HG03097 (cell line): ENCODE measurements around the gene ABO.
"Not testable (repeated sequence)": the region's sequence is repeated elsewhere in the genome, so short reads cannot be mapped to it uniquely, and the experiment has no call there.

ENCODE experiments used
- ATAC-seq: cut with Tn5 transposase; IDR thresholded peaks from one replicate; pipeline ENCODE4 v1.9.1; 2021; ENCODE audit not compliant: unreplicated experiment, low FRiP score

Gene ABO

GRCh38 chr9:133228474-133229193 lies 46.4 kb downstream of the ABO start:
- ATAC-seq, result not testable (repeated sequence)

GRCh38 chr9:133227996-133228395 lies 47.0 kb downstream of the ABO start:
- not testable (repeated sequence) for ATAC-seq

- ATAC-seq, result no peak
Measured at GRCh38 chr9:133227242-133227860, 47.6 kb downstream of the ABO start.

DNA sequence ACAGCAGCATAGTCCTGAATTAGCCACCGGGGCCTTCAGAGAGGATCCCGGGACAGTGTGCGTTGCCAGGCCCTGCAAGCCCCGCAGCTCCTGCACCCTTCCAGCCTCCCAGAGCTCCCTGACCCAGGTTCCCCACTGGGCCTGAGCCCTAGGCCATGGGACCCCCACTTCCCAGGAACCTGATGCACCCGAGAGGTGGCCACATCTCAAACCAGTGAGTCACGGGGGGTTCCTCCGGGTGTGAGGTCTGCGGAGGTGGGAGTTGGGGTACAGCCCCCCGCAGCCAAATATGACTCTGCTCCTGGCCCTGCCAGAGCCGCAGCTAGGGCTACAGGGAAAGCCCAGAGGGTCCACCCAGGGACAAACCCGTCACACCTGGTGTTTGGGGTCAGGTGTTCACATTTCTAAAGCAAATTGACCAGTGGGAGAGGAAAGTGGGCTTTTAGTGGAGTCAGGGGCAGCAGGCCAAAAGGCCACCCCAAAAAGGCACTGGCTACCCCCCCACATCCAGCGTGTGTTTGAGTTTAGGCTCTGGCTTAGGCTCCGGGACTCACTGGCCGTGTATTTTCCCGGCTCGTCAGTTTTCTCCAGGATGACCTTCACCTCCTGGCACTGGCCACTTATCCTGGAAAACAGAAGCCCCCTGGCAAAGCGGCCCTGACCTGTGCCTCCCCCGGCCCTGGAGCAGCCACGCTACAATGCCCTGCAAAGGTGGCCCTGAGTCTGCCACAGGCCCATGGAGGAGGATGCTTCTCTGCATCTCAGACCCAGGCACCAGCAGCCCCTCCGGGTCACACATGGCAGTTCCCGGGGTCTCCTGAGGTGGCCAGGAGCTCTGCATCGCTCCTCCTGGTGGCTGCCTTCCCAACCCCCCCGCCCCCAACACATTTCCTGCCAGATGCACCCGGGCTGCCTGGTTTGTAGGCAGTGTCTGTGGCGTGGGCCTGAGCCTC lies 48.5 kb downstream of the ABO start:
- ATAC-seq, result no peak

DNA sequence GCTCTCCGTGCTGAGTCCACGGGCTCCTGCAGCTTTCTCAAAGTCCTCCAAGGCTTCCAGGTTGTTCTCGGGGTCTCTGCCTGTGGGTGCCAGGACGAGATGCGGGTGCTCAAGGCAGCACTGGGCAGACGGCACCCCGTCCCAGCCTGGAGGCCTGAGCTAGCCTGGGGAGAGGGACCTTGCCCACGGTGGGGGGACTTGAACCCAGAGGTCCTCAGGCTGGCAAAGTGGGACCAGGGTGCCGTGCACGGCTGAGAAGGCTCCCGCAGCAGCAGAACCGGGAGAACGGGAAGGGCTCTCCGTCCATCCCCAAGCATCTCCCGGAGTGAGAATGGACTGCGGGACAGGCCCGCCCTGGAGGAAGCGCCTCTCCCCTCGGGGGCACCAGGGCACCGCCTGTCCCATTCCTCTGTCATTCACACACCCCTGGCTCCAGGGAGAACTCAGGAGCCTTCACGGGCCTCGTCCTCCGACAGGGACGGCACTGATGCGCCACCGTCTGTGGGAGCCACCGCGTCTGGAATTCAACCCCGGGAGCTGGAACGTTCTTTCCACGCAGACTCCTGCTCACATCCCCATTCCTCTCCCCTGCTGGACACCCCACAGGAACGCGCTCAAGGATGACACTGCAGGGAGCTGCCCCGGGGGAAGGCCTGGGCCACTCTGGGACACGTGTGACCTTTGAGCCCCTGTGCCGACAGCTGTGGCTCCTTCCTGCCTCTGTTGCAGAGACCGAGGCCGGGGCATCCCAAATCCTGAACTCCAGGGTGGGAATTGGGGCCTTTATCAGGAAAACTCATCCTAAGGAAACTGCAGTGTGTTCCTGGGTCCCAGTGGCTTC lies 49.6 kb downstream of the ABO start:
- no peak for ATAC-seq

- ATAC-seq, result no peak
Measured at GRCh38 chr9:133224762-133225161, 50.2 kb downstream of the ABO start.

- ATAC-seq, result not testable (repeated sequence)
Measured at GRCh38 chr9:133223159-133223756, 51.7 kb downstream of the ABO start.

- ATAC-seq, result not testable (repeated sequence)
Measured at GRCh38 chr9:133221994-133222393, 53.0 kb downstream of the ABO start.

GRCh38 chr9:133221177-133221809 lies 53.7 kb downstream of the ABO start:
- ATAC-seq, result no peak

GRCh38 chr9:133218049-133218975 lies 56.7 kb downstream of the ABO start:
- ATAC-seq, result not testable (repeated sequence)

- ATAC-seq, result not testable (repeated sequence)
Measured at GRCh38 chr9:133217333-133217988, 57.5 kb downstream of the ABO start.

- not testable (repeated sequence) for ATAC-seq
Measured at GRCh38 chr9:133214276-133214675, 60.7 kb downstream of the ABO start.

DNA sequence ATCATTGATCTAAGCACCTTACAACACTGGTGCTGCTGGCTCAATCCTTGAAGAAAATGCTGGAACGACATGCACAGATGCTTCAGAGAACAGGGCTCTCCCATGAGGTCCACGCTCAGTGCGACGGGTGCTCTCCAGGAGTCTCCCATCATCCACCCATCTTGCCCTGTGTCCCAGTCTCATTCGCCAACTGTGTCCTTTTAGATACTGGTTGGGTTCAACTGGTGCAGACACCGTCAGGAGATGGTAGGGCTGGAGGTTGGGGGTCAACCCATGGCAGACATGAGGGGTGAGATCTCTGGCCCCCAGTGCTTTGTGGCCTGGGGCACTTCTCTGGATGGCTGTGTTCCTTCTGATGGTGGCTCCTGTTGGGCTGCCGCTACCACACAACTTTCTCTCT lies 64.4 kb downstream of the ABO start:
- no peak for ATAC-seq

GRCh38 chr9:133210202-133210532 lies 64.8 kb downstream of the ABO start:
- ATAC-seq, result no peak

DNA sequence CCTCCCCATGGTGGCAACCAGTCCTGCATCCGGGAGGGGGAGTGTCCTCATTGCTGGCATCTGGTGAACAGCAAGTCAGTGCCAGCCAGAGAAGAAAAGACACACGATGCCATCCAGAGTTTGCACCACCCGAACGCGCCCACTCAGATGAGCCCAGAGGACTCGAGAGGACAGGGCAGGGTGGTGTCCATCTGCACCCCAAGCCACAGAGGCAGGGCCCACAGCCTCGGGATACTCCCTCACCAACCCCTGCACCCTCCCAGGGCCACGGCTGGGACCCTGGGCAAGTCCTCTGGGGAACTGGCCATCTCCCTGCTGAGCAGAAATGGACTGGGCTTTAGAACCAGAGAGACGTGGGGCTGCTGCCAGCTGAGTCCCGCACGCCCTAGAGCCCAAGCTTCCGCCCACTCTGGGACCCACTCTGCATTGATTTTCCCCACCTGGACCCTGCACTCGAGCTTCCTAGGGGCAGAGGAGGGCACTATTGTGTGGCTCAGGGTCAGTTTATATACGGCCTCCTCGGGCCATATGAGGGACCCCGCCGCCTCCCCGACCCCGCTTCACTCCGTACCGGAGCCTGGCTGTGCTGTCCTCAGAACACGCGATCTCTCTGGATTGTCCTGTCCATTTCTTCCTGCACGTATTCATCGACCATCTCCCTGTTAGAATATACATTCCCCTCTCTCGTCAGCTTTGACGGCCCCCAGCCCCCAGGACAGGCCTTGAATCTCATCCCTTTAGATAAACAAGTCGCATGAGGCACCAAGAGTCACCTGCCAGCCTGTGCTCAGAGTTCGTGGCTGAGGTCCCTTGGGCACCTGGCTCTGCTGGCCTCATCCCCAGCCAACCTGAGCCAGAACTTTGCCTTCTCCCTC lies 65.4 kb downstream of the ABO start:
- ATAC-seq, result not testable (repeated sequence)

- not testable (repeated sequence) for ATAC-seq
Measured at GRCh38 chr9:133208880-133209300, 66.1 kb downstream of the ABO start, which contains the start of gene OBP2B. TSS of gene OBP2B (minus strand) at chr9:133209250. CDS start at chr9:133209199, 51 bp downstream.
